HepG2 (cell line): Measurements from ENCODE around the gene PSMC3IP. TPM values are rescaled to one million over a fixed set of nuclear protein-coding genes. Genes with fewer than 3 reads are reported as not detected.
A peak's percentile ranks its signal among the peaks of the same experiment; 100 is the strongest.

Experiments
- BRF2 ChIP-seq: sonication (generic); formaldehyde crosslinking; IDR thresholded peaks from 2 replicates; pipeline ENCODE4 v1.8.1; 2022; ENCODE audit warnings: mild to moderate bottlenecking, missing genetic modification reagents
- HNRNPH1 ChIP-seq: fragments of 200-400 bp; formaldehyde crosslinking; optimal IDR thresholded peaks from 2 replicates; pipeline ENCODE3; 2017; ENCODE audit warnings: mild to moderate bottlenecking, low read depth, low read length
- HOMEZ ChIP-seq: IDR thresholded peaks from 2 replicates; pipeline ENCODE4 v1.6.1; 2016; ENCODE audit warnings: low read depth
- LRRFIP1 ChIP-seq: sonication (generic); formaldehyde crosslinking; conservative IDR thresholded peaks from 2 replicates; pipeline ENCODE4 v1.4.0; 2020; ENCODE audit warnings: missing genetic modification reagents
- MLX ChIP-seq: IDR thresholded peaks from 2 replicates; pipeline ENCODE4 v1.6.1; 2016
- SMAD3 ChIP-seq: sonication (generic); formaldehyde crosslinking; IDR thresholded peaks from 2 replicates; pipeline ENCODE4 v1.4.0; 2020; ENCODE audit warnings: missing genetic modification reagents
- SP1 ChIP-seq, 2 experiments: fragments of 450-650 bp in 1 of 2; sonication (generic) in 1 of 2; formaldehyde crosslinking in 1 of 2; IDR thresholded peaks; 2 replicates each; pipeline versions ENCODE4 v1.4.0 to v1.6.1; 2016 to 2020; ENCODE audit warnings: missing genetic modification reagents in 1 of 2
- SRSF1 ChIP-seq: fragments of 200-400 bp; formaldehyde crosslinking; optimal IDR thresholded peaks from 2 replicates; pipeline ENCODE3; 2017; ENCODE audit warnings: mild to moderate bottlenecking, low read depth, low read length, moderate library complexity
- XRCC5 ChIP-seq: fragments of 200-400 bp; formaldehyde crosslinking; optimal IDR thresholded peaks from 2 replicates; pipeline ENCODE3; 2017; ENCODE audit warnings: mild to moderate bottlenecking, low read length
- ZBTB21 ChIP-seq: sonication (generic); formaldehyde crosslinking; IDR thresholded peaks from 2 replicates; pipeline ENCODE4 v1.4.0; 2020; ENCODE audit warnings: missing genetic modification reagents
- ZBTB49 ChIP-seq: sonication (generic); formaldehyde crosslinking; IDR thresholded peaks from 2 replicates; pipeline ENCODE4 v1.4.0; 2020; ENCODE audit warnings: missing genetic modification reagents, borderline replicate concordance
- ZFX ChIP-seq: sonication (generic); formaldehyde crosslinking; IDR thresholded peaks from 2 replicates; pipeline ENCODE4 v1.4.0; 2020; ENCODE audit warnings: mild to moderate bottlenecking, low read depth, missing genetic modification reagents, moderate library complexity
- ZNF672 ChIP-seq: sonication (generic); formaldehyde crosslinking; IDR thresholded peaks from 2 replicates; pipeline ENCODE4 v1.8.1; 2022; ENCODE audit warnings: missing genetic modification reagents
- ZNF678 ChIP-seq: sonication (generic); formaldehyde crosslinking; IDR thresholded peaks from 2 replicates; pipeline ENCODE4 v1.4.0; 2020; ENCODE audit warnings: mild to moderate bottlenecking, missing genetic modification reagents
- ZNF710 ChIP-seq: sonication (generic); formaldehyde crosslinking; IDR thresholded peaks from 2 replicates; pipeline ENCODE4 v1.5.0; 2020; ENCODE audit warnings: mild to moderate bottlenecking, missing genetic modification reagents, borderline replicate concordance
- ZNF724P ChIP-seq: sonication (generic); formaldehyde crosslinking; IDR thresholded peaks from 2 replicates; pipeline ENCODE4 v1.8.0; 2022; ENCODE audit warnings: missing genetic modification reagents, borderline replicate concordance
- ZNF747 ChIP-seq: sonication (generic); formaldehyde crosslinking; IDR thresholded peaks from 2 replicates; pipeline ENCODE4 v1.8.1; 2023; ENCODE audit warnings: missing genetic modification reagents, mild to moderate bottlenecking, borderline replicate concordance
- polyA plus RNA-seq, 8 experiments: library from polyadenylated mRNA; depleted of rRNA in 3 of 8; stranded (reverse) in 7 of 8; unstranded in 1 of 8; fragments of >200 nt; fragmentation: Illumina TruSeq in 4 of 8; extraction: Trizol in 4 of 8; gene quantifications; 2 replicates each; pipeline versions ENCODE4 v1.2.1 to v1.2.3, GENCODE V29; 2011 to 2016; ENCODE audit warnings: low read depth in 4 of 8, missing spikeins in 1 of 8, mixed read lengths in 1 of 8; ENCODE audit not compliant: insufficient read depth in 1 of 8
- total RNA-seq, 5 experiments: library from RNA; depleted of rRNA; stranded (reverse); fragments of >200 nt; fragmentation: Illumina TruSeq; extraction: Trizol; gene quantifications; 2 replicates each; pipeline ENCODE4 v1.2.3, GENCODE V29; 2016; ENCODE audit warnings: low read depth in 1 of 5

Gene PSMC3IP
- total and polyA plus RNA-seq, 2 of the 13 experiments (the other 11 are each of a cell fraction or from before 2014, with no cell fraction given) = 6.5 to 22.4 TPM

GRCh38 chr17:42566883-42567573, 10.5 kb downstream of the PSMC3IP start, which contains the start of gene MLX (continued):
- TF ChIP-seq ZNF747 (CRISPR knock-in tag) (peak; percentile 95), ZNF678 (CRISPR knock-in tag) (peak; percentile 92), LRRFIP1 (CRISPR knock-in tag) (no peak), ZNF724P (CRISPR knock-in tag) (peak; percentile 92; the same call in 1 of the 2 replicates), HOMEZ (CRISPR knock-in tag) (peak; percentile 43; the same call in 1 of the 2 replicates), ZFX (CRISPR knock-in tag) (peak; percentile 93), ZNF672 (CRISPR knock-in tag) (no peak), ZNF710 (peak; percentile 59; the same call in 1 of the 2 replicates), SRSF1 (peak; percentile 71), XRCC5 (no peak), SMAD3 (CRISPR knock-in tag) (0 out of 2 replicates have a peak, but pooled peaks have one; percentile 43), MLX (peak; percentile 65), ZBTB21 (CRISPR knock-in tag) (0 out of 2 replicates have a peak, but pooled peaks have one; percentile 41), ZBTB49 (CRISPR knock-in tag) (peak; percentile 81; the same call in 1 of the 2 replicates), SP1 (IDR thresholded peaks at IDR 0.05) (no peak), SP1 (CRISPR knock-in tag; IDR thresholded peaks at IDR 0.05) (peak; percentile 38; the same call in 1 of the 2 replicates), HNRNPH1 (no peak), BRF2 (CRISPR knock-in tag) (peak; percentile 89)
